GM12878 (cell line): ENCODE data around the gene NKIRAS2. TPM values are rescaled to one million over a fixed set of nuclear protein-coding genes. Genes with fewer than 3 reads are reported as not detected.

Experiments used
- ATAC-seq: fragments of 200-7000 bp; cut with Tn5 transposase; 3 replicates; pipeline ENCODE4 v1.9.1; 2020; ENCODE audit warnings: mild to moderate bottlenecking, moderate library complexity
- BruUV-seq: library from RNA; stranded (reverse); fragments of 400-500 nt; replicated peaks from 2 replicates; lab custom pipeline; 2021; lab: Mats Ljungman, UMichigan
- CTCF ChIA-PET: fragments of 300-600 bp; sonication (Branson Sonifier 250); formaldehyde crosslinking; extraction: SDS; loops from one replicate; lab custom pipeline; 2021; ENCODE audit warnings: inconsistent platforms; lab: Yijun Ruan, JAX
- POLR2A ChIA-PET: fragments of 350-600 bp; formaldehyde crosslinking; extraction: SDS; loops from one replicate; lab custom pipeline; 2021; ENCODE audit warnings: inconsistent platforms; lab: Charles Lee
- RAD21 ChIA-PET: fragments of 300-600 bp; sonication (Branson Sonifier 250); formaldehyde crosslinking; loops from one replicate; lab custom pipeline; 2023; ENCODE audit warnings: antibody characterized with exemption; ENCODE audit not compliant: unreplicated experiment; lab: Charles Lee
- SMC1A ChIA-PET: fragments of 300-600 bp; sonication (Branson Sonifier 250); formaldehyde crosslinking; loops from one replicate; lab custom pipeline; 2023; ENCODE audit not compliant: unreplicated experiment, uncharacterized antibody; lab: Charles Lee
- DNase-seq: peaks from one replicate; pipeline ENCODE4 v3.0.0-alpha.2; 2011; ENCODE audit warnings: low read depth, low spot score
- FAIRE-seq: peaks from 3 replicates; lab custom pipeline; 2011; peaks lifted over from hg19 to GRCh38; lab: Jason Lieb, UNC
- H2AFZ ChIP-seq: 2 replicates; pipeline ENCODE4 v1.6.0; 2011; ENCODE audit warnings: low read depth, low read length, control low read depth; ENCODE audit not compliant: control insufficient read depth
- H3K27ac ChIP-seq: 2 replicates; pipeline ENCODE4 v1.5.1; 2011; ENCODE audit warnings: control low read depth; ENCODE audit not compliant: control insufficient read depth, insufficient read depth
- H3K27me3 ChIP-seq, 2 experiments: replicated peaks in 1 of 2; 2 replicates each; pipeline versions ENCODE4 v1.6.0 to v1.6.1; 2011; ENCODE audit warnings: low read length in 1 of 2; ENCODE audit not compliant: control insufficient read depth in 2 of 2, insufficient read depth in 2 of 2
- H3K36me3 ChIP-seq, 2 experiments: 2 replicates each; pipeline ENCODE4 v1.5.1; 2011; ENCODE audit warnings: low read length in 1 of 2; ENCODE audit not compliant: control insufficient read depth in 2 of 2, insufficient read depth in 2 of 2
- H3K4me1 ChIP-seq: 2 replicates; pipeline ENCODE4 v1.6.1; 2011; ENCODE audit warnings: mild to moderate bottlenecking, low read length, moderate library complexity, mixed read lengths; ENCODE audit not compliant: control insufficient read depth, insufficient read depth
- H3K4me2 ChIP-seq: 2 replicates; pipeline ENCODE4 v1.6.0; 2011; ENCODE audit warnings: control low read depth; ENCODE audit not compliant: control insufficient read depth, insufficient read depth
- H3K4me3 ChIP-seq: fragments of 200-600 bp; sonication (generic); 2 replicates; pipeline ENCODE4 v1.5.1; 2016
- H3K79me2 ChIP-seq: 2 replicates; pipeline ENCODE4 v1.6.0; 2011; ENCODE audit warnings: low read length; ENCODE audit not compliant: control insufficient read depth, insufficient read depth
- H3K9ac ChIP-seq: 2 replicates; pipeline ENCODE4 v1.8.0; 2011; ENCODE audit warnings: low read length, control low read depth, mixed read lengths; ENCODE audit not compliant: control insufficient read depth, insufficient read depth
- H3K9me3 ChIP-seq: replicated peaks from 3 replicates; pipeline ENCODE4 v1.5.1; 2011; ENCODE audit warnings: mild to moderate bottlenecking, low read length; ENCODE audit not compliant: control insufficient read depth, insufficient read depth
- H4K20me1 ChIP-seq: 2 replicates; pipeline ENCODE4 v1.6.0; 2011; ENCODE audit not compliant: control insufficient read depth, insufficient read depth
- HDGF ChIP-seq: fragments of 450-650 bp; IDR thresholded peaks from 2 replicates; pipeline ENCODE4 v1.6.1; 2016; ENCODE audit warnings: antibody characterized with exemption
- IRF4 ChIP-seq: IDR thresholded peaks from 2 replicates; pipeline ENCODE4 v1.6.1; 2011; ENCODE audit warnings: low read depth, low read length
- NR2F1 ChIP-seq: fragments of 450-650 bp; conservative IDR thresholded peaks from 2 replicates; pipeline ENCODE4 v1.6.1; 2017; ENCODE audit warnings: mild to moderate bottlenecking
- RAD21 ChIP-seq: IDR thresholded peaks from 2 replicates; pipeline ENCODE4 v1.6.1; 2011; ENCODE audit warnings: mild to moderate bottlenecking, low read depth, low read length, moderate library complexity; ENCODE audit not compliant: insufficient read depth
- RB1 ChIP-seq: fragments of 450-650 bp; formaldehyde crosslinking; IDR thresholded peaks from 2 replicates; pipeline ENCODE4 v1.6.1; 2017; ENCODE audit warnings: mild to moderate bottlenecking, borderline replicate concordance
- RUNX3 ChIP-seq: IDR thresholded peaks from 2 replicates; pipeline ENCODE4 v1.6.1; 2012; ENCODE audit warnings: low read length, inconsistent platforms
- SMC3 ChIP-seq: IDR thresholded peaks from 2 replicates; pipeline ENCODE4 v1.6.1; 2011; ENCODE audit warnings: low read length, improper control_type of control experiment, borderline replicate concordance
- SPI1 ChIP-seq: IDR thresholded peaks from 2 replicates; pipeline ENCODE4 v1.6.1; 2011; ENCODE audit warnings: low read depth, mild to moderate bottlenecking, low read length, moderate library complexity, borderline replicate concordance; ENCODE audit not compliant: insufficient read depth
- SUZ12 ChIP-seq: fragments of 200-600 bp; sonication (generic); IDR thresholded peaks from one replicate; pipeline ENCODE4 v1.6.1; 2018; ENCODE audit warnings: antibody characterized with exemption, mild to moderate bottlenecking; ENCODE audit not compliant: unreplicated experiment
- YY1 ChIP-seq: IDR thresholded peaks from 2 replicates; pipeline ENCODE4 v1.6.1; 2011; ENCODE audit warnings: low read depth, mild to moderate bottlenecking, low read length
- WGBS: methylation state at CpG from one replicate; pipeline ENCODE4 v1.1.6; 2016; ENCODE audit warnings: low lambda C conversion rate; ENCODE audit not compliant: insufficient replicate concordance, insufficient coverage; ENCODE audit errors: missing lambda C conversion rate; 5-methylcytosine and 5-hydroxymethylcytosine counted together
- in situ Hi-C: fragments of 300-500 bp; cut with MboI; formaldehyde crosslinking; loops from 9 replicates; pipeline ENCODE4 v1.14.3; 2018; ENCODE audit warnings: mixed read lengths
- intact Hi-C: fragments of 100-400 bp; cut with micrococcal nuclease; formaldehyde crosslinking; loops from one replicate; pipeline ENCODE4 v1.14.2; 2022; ENCODE audit not compliant: unreplicated experiment
- polyA plus RNA-seq, 11 experiments: library from polyadenylated mRNA; depleted of rRNA in 4 of 11; unstranded in 6 of 11; stranded (reverse) in 5 of 11; fragments of >200 nt; fragmentation: Nextera tagmentation in 4 of 11; fragmentation: Illumina TruSeq in 1 of 11; extraction: Ambion mirVana in 4 of 11; extraction: Trizol in 1 of 11; gene quantifications; 1 replicate in 1 of 11; 2 replicates in 10 of 11; pipeline versions ENCODE4 v1.2.1 to v1.2.3, GENCODE V29; 2011 to 2016; ENCODE audit warnings: inconsistent platforms in 2 of 11, missing spikeins in 2 of 11, low read depth in 1 of 11
- total RNA-seq, 4 experiments: library from RNA; depleted of rRNA in 3 of 4; stranded (reverse); fragments of >200 nt in 3 of 4; fragmentation: Illumina TruSeq in 1 of 4; extraction: Trizol in 1 of 4; gene quantifications; 2 replicates each; pipeline versions ENCODE4 v1.2.1 to v1.2.3, GENCODE V29; 2013 to 2021
- TF ChIP-seq, protein P1 (sequence below): IDR thresholded peaks from 2 replicates; pipeline ENCODE4 v1.6.1; 2011; ENCODE audit warnings: low read depth, mild to moderate bottlenecking, low read length, moderate library complexity, borderline replicate concordance; ENCODE audit errors: extremely low read depth
- TF ChIP-seq, protein P2 (sequence below), 3 experiments: IDR thresholded peaks in 2 of 3; conservative IDR thresholded peaks in 1 of 3; 2 replicates each; pipeline ENCODE4 v1.5.1; 2011; ENCODE audit warnings: low read depth in 3 of 3, low read length in 3 of 3, mild to moderate bottlenecking in 3 of 3, control low read depth in 2 of 3, moderate library complexity in 2 of 3, inconsistent platforms in 1 of 3, mixed read lengths in 1 of 3; ENCODE audit not compliant: control insufficient read depth in 2 of 3, insufficient read depth in 1 of 3; ENCODE audit errors: extremely low read depth in 1 of 3

The NKIRAS2 gene
- total and polyA plus RNA-seq, 10 of the 15 experiments (the other 5 are each of a cell fraction or from before 2014, with no cell fraction given), result 6.4 to 49.7 (median 27.2) TPM

DNA sequence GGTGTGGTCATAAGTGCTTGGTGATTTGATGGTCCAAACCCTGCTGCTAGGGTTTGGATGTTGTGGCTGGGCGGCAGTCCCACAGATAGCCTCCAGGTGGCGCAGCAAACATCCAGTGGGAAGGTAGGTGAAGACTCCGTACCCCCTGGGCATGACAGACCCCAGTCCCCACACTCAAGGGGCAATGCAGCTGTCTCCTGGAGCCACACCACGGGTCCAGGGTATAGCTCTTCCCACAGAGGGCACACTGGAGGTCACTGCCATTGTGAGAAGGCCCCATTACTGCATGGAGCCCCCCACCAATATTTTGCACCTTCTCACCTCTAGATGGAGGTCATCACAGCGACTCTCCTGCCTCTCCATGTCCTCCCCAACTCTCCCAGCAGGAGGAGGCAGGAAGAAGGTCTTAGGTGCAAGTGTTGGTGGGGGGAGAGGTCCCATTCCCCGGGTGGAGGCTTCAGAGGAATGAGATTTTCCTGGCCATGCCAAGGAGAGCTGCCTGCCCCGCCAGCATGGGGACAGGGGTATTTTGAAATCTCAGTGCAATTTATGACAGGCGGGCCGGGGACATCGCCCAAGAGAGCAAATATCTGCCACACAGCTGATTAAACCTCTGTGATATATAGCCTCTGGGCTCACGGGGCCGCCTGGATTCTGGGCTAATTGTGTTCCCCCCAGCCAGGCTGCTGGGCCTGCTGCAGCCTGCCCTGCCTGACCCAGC lies 47.6 kb downstream of the NKIRAS2 start:
- Histone ChIP-seq H3K4me2 (no peak overlapping the region), H2AFZ (no peak overlapping the region), H3K9me3 (no peaks in the 10 kb centered on the region), H3K36me3 (no peaks in the 10 kb centered on the region), H3K4me3 (no peak overlapping the region), H3K27ac (no peak overlapping the region), H3K4me1 (peaks cover 11% of the 10 kb centered on the region), H3K79me2 (no peaks in the 10 kb centered on the region), H4K20me1 (no peaks in the 10 kb centered on the region), H3K9ac (no peak overlapping the region), H3K27me3 (peaks cover 3 to 7% of the 10 kb centered on the region in 2 experiments)
- 26% methylated on average over 12 of the region's 12 CpGs for WGBS
- RAD21 ChIA-PET, result interaction anchor here (0.5 to 1.7 kb wide), 5 partner anchors 43 to 114 kb away, joined by 3 to 8 read pairs (median 5); partner anchors contain the start of gene KCNH4
- intact Hi-C loops (loop anchor here (1.0 to 5.0 kb wide), 3 partner anchors 35 to 113 kb away; partner anchors contain the start of gene KCNH4), in situ Hi-C loops (no loop called here)
- TF ChIP-seq SUZ12, result no peak
- TF ChIP-seq SPI1, result no peak
- 0 out of 2 replicates have a peak, but pooled peaks have one; percentile 16 for TF ChIP-seq RUNX3
- TF ChIP-seq, protein P1, sequence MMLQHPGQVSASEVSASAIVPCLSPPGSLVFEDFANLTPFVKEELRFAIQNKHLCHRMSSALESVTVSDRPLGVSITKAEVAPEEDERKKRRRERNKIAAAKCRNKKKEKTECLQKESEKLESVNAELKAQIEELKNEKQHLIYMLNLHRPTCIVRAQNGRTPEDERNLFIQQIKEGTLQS, result no peak
- 0 out of 2 replicates have a peak, but pooled peaks have one; percentile 32 for TF ChIP-seq YY1
- TF ChIP-seq RAD21, result peak; percentile 56
- TF ChIP-seq, protein P2, sequence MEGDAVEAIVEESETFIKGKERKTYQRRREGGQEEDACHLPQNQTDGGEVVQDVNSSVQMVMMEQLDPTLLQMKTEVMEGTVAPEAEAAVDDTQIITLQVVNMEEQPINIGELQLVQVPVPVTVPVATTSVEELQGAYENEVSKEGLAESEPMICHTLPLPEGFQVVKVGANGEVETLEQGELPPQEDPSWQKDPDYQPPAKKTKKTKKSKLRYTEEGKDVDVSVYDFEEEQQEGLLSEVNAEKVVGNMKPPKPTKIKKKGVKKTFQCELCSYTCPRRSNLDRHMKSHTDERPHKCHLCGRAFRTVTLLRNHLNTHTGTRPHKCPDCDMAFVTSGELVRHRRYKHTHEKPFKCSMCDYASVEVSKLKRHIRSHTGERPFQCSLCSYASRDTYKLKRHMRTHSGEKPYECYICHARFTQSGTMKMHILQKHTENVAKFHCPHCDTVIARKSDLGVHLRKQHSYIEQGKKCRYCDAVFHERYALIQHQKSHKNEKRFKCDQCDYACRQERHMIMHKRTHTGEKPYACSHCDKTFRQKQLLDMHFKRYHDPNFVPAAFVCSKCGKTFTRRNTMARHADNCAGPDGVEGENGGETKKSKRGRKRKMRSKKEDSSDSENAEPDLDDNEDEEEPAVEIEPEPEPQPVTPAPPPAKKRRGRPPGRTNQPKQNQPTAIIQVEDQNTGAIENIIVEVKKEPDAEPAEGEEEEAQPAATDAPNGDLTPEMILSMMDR (IDR thresholded peaks at IDR 0.05 in 2 of 3, conservative IDR thresholded peaks at IDR 0.05 in 1 of 3; ENCODE audit: control insufficient read depth in 2 of 3, extremely low read depth in 1 of 3, insufficient read depth in 1 of 3, low read depth in 3 of 3, low read length in 3 of 3), result peak; percentile 89 to 95 (median 91)
- 0 out of 2 replicates have a peak, but pooled peaks have one; percentile 13 for TF ChIP-seq HDGF
- peak; percentile 57 for TF ChIP-seq NR2F1
- no peak for TF ChIP-seq RB1
- TF ChIP-seq SMC3, result peak; percentile 82
- 0 out of 2 replicates have a peak, but pooled peaks have one; percentile 12 for TF ChIP-seq IRF4
- SMC1A ChIA-PET, result interaction anchor here (1.0 to 3.2 kb wide), 4 partner anchors 45 to 114 kb away, joined by 3 to 17 read pairs (median 6); partner anchors contain the start of genes DHX58 and KCNH4
- BruUV-seq, result no TSS peak
- FAIRE-seq (peak; percentile 87), ATAC-seq (peak; percentile 70), DNase-seq (no peak)
- CTCF ChIA-PET, result interaction anchor here (0.6 to 6.5 kb wide), 21 partner anchors 9 to 724 kb away, joined by 3 to 100 read pairs (median 5); partner anchors contain the start of genes CNP, DHX58, KAT2A and KCNH4
- POLR2A ChIA-PET, result no interaction called here
